ENCODE measurements around the gene CD79B. TPM values are rescaled to one million over a fixed set of nuclear protein-coding genes. Genes with fewer than 3 reads are reported as not detected.

CD79B gene
- total RNA-seq, 1 experiment from 2014 or later: 0.59 TPM

DNA sequence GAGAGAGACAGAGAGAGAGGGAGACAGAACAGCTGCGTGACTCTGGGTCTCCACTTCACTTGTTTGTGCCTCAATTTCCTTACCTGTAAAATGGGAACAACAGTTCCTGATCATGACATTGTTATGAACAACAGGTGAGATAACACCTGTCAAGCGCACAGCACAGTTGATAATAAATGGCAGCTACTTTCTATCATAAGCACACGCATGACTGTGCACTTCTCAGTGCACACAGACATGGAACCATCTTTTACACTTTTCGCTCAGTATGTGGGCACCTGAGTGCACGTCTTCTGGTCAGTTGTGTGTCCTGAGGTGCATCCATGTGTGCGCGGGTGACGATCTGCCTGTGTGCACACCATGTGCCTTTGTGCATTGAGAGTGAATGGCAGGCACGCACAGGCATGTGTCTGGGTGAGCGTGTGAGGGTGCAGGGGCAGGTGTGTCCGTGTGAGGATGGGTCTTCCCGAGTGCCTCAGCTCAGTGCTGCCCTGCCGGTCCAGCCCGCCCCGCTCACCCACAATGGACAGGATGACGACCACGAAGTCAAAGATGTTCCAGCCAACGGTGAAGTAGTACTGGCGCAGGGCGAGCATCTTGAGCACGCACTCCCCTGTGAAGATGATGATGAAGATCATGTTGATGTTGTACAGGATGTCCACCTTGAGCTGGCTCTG is 10.3 kb upstream of the CD79B start (continued):
- TF ChIP-seq SRF (IDR thresholded peaks at IDR 0.05; ENCODE audit: low read depth) (no peak), ELF1 (IDR thresholded peaks at IDR 0.05; ENCODE audit: borderline replicate concordance, low read depth) (no peak), CBX3 (IDR thresholded peaks at IDR 0.05; ENCODE audit: low read depth) (no peak), TCF7L2 (IDR thresholded peaks at IDR 0.05; ENCODE audit: borderline replicate concordance, extremely low read depth, insufficient read depth, insufficient read length) (no peak)
- TF ChIP-seq, protein P1, sequence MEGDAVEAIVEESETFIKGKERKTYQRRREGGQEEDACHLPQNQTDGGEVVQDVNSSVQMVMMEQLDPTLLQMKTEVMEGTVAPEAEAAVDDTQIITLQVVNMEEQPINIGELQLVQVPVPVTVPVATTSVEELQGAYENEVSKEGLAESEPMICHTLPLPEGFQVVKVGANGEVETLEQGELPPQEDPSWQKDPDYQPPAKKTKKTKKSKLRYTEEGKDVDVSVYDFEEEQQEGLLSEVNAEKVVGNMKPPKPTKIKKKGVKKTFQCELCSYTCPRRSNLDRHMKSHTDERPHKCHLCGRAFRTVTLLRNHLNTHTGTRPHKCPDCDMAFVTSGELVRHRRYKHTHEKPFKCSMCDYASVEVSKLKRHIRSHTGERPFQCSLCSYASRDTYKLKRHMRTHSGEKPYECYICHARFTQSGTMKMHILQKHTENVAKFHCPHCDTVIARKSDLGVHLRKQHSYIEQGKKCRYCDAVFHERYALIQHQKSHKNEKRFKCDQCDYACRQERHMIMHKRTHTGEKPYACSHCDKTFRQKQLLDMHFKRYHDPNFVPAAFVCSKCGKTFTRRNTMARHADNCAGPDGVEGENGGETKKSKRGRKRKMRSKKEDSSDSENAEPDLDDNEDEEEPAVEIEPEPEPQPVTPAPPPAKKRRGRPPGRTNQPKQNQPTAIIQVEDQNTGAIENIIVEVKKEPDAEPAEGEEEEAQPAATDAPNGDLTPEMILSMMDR (IDR thresholded peaks at IDR 0.05 in 2 of 3, conservative IDR thresholded peaks at IDR 0.05 in 1 of 3; ENCODE audit: borderline replicate concordance in 1 of 3, insufficient read depth in 1 of 3, low read depth in 2 of 3, low read length in 2 of 3): no peak

DNA sequence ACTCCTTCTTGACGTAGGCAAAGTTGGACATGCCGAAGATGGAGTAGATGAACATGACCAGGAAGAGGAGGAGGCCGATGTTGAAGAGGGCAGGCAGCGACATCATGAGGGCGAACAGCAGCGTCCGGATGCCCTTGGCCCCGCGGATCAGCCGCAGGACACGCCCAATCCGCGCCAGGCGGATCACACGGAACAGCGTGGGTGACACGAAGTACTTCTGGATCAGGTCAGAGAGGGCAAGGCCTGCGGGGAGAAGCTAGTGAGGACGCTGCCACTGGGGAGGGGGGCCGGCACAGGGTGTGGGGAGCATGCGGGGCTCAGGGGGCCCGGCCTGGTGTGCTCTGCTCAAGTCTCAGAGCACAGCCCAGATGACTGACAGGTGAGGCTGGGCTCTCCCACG is 9.6 kb upstream of the CD79B start:
- ChIA-PET RAD21 (ENCODE audit: low non-redundant PET in 1 of 2, low total read pairs in 2 of 2, uncharacterized antibody in 2 of 2, unreplicated experiment in 2 of 2) (no interaction called here), CTCF (interaction anchor here (0.8 to 1.0 kb wide), 2 partner anchors 9 kb away, joined by 3 read pairs; no protein-coding TSS in a partner anchor), POLR2A (no interaction called here)
- H2AFZ ChIP-seq (ENCODE audit: low read depth, low read length, poor library complexity, severe bottlenecking): no peak overlapping the region
- no TSS peak for BruUV-seq (replicated peaks)
- no peak for DNase-seq (ENCODE audit: low read depth, low spot score)
- H4K20me1 ChIP-seq (ENCODE audit: insufficient read depth): no peaks in the 10 kb centered on the region
- no peak overlapping the region for H3K27ac ChIP-seq (ENCODE audit: low read depth, low read length)
- H3K4me3 ChIP-seq (replicated peaks in 1 of 2; ENCODE audit: low read depth in 1 of 2, low read length in 2 of 2): no peak overlapping the region
- no peak overlapping the region for H3K4me2 ChIP-seq (ENCODE audit: low read length)
- no peak overlapping the region for H3K9ac ChIP-seq (ENCODE audit: low read length)
- no peaks in the 10 kb centered on the region for H3K36me3 ChIP-seq (ENCODE audit: control insufficient read depth in 1 of 2, insufficient read depth in 2 of 2, low read length in 2 of 2)
- no peak for ATAC-seq
- peaks cover 0 to 4% of the 10 kb centered on the region in 2 experiments; a peak in 1 of 4 replicates for H3K4me1 ChIP-seq (ENCODE audit: control insufficient read depth in 1 of 2, insufficient read depth in 2 of 2, low read length in 2 of 2)
- H3K79me2 ChIP-seq (ENCODE audit: insufficient read depth, low read length): no peaks in the 10 kb centered on the region
- no peaks in the 10 kb centered on the region for H3K9me2 ChIP-seq (ENCODE audit: insufficient read depth)
- no peaks in the 10 kb centered on the region for H3K27me3 ChIP-seq (ENCODE audit: insufficient read depth, low read length)
- intact Hi-C loops (cut with micrococcal nuclease): no loop called here
- H3K9me3 ChIP-seq (ENCODE audit: control insufficient read depth in 1 of 2, insufficient read depth in 1 of 2, low read depth in 1 of 2, low read length in 2 of 2): no peaks in the 10 kb centered on the region
- TF ChIP-seq, protein P2, sequence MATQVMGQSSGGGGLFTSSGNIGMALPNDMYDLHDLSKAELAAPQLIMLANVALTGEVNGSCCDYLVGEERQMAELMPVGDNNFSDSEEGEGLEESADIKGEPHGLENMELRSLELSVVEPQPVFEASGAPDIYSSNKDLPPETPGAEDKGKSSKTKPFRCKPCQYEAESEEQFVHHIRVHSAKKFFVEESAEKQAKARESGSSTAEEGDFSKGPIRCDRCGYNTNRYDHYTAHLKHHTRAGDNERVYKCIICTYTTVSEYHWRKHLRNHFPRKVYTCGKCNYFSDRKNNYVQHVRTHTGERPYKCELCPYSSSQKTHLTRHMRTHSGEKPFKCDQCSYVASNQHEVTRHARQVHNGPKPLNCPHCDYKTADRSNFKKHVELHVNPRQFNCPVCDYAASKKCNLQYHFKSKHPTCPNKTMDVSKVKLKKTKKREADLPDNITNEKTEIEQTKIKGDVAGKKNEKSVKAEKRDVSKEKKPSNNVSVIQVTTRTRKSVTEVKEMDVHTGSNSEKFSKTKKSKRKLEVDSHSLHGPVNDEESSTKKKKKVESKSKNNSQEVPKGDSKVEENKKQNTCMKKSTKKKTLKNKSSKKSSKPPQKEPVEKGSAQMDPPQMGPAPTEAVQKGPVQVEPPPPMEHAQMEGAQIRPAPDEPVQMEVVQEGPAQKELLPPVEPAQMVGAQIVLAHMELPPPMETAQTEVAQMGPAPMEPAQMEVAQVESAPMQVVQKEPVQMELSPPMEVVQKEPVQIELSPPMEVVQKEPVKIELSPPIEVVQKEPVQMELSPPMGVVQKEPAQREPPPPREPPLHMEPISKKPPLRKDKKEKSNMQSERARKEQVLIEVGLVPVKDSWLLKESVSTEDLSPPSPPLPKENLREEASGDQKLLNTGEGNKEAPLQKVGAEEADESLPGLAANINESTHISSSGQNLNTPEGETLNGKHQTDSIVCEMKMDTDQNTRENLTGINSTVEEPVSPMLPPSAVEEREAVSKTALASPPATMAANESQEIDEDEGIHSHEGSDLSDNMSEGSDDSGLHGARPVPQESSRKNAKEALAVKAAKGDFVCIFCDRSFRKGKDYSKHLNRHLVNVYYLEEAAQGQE (IDR thresholded peaks at IDR 0.05; ENCODE audit: low read depth): no peak
- TF ChIP-seq EZH2phosphoT487 (IDR thresholded peaks at IDR 0.05; ENCODE audit: borderline replicate concordance) (no peak), SRF (IDR thresholded peaks at IDR 0.05; ENCODE audit: low read depth) (no peak), FOSL1 (IDR thresholded peaks at IDR 0.05; ENCODE audit: low read depth) (no peak), EZH2 (IDR thresholded peaks at IDR 0.05) (no peak), TCF7L2 (IDR thresholded peaks at IDR 0.05; ENCODE audit: borderline replicate concordance, extremely low read depth, insufficient read depth, insufficient read length) (no peak), SIN3A (IDR thresholded peaks at IDR 0.05; ENCODE audit: low read depth) (no peak), CBX3 (IDR thresholded peaks at IDR 0.05; ENCODE audit: low read depth) (no peak), ZNF274 (IDR thresholded peaks at IDR 0.05; ENCODE audit: low read depth, low read length) (no peak)
- TF ChIP-seq, protein P3, sequence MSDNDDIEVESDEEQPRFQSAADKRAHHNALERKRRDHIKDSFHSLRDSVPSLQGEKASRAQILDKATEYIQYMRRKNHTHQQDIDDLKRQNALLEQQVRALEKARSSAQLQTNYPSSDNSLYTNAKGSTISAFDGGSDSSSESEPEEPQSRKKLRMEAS (IDR thresholded peaks at IDR 0.05): no peak
- TF ChIP-seq, protein P1 (IDR thresholded peaks at IDR 0.05 in 2 of 3, conservative IDR thresholded peaks at IDR 0.05 in 1 of 3; ENCODE audit: borderline replicate concordance in 1 of 3, insufficient read depth in 1 of 3, low read depth in 2 of 3, low read length in 2 of 3): no peak

All from HCT116 (cell line).